ENCODE results near the gene SNX30.

GRCh38 chr9:112789891-112790774 lies 39.6 kb downstream of the SNX30 start:
- TF ChIP-seq EZH2 (IDR thresholded peaks at IDR 0.05; ENCODE audit: borderline replicate concordance) = no peak
- no peak for TF ChIP-seq CTCF (IDR thresholded peaks at IDR 0.05; ENCODE audit: poor library complexity)
- no peak for TF ChIP-seq EZH2phosphoT487 (IDR thresholded peaks at IDR 0.05; ENCODE audit: low read depth, severe bottlenecking, unreplicated experiment)

All from hepatocyte (in vitro differentiated cells).